ENCODE measurements around the gene PCDH8. TPM values are rescaled to one million over a fixed set of nuclear protein-coding genes. Genes with fewer than 3 reads are reported as not detected.

The PCDH8 gene, protein sequence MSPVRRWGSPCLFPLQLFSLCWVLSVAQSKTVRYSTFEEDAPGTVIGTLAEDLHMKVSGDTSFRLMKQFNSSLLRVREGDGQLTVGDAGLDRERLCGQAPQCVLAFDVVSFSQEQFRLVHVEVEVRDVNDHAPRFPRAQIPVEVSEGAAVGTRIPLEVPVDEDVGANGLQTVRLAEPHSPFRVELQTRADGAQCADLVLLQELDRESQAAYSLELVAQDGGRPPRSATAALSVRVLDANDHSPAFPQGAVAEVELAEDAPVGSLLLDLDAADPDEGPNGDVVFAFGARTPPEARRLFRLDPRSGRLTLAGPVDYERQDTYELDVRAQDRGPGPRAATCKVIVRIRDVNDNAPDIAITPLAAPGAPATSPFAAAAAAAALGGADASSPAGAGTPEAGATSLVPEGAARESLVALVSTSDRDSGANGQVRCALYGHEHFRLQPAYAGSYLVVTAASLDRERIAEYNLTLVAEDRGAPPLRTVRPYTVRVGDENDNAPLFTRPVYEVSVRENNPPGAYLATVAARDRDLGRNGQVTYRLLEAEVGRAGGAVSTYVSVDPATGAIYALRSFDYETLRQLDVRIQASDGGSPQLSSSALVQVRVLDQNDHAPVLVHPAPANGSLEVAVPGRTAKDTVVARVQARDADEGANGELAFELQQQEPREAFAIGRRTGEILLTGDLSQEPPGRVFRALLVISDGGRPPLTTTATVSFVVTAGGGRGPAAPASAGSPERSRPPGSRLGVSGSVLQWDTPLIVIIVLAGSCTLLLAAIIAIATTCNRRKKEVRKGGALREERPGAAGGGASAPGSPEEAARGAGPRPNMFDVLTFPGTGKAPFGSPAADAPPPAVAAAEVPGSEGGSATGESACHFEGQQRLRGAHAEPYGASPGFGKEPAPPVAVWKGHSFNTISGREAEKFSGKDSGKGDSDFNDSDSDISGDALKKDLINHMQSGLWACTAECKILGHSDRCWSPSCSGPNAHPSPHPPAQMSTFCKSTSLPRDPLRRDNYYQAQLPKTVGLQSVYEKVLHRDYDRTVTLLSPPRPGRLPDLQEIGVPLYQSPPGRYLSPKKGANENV
- not detected in 2 replicates for total RNA-seq (2014; rRNA removed; shearing (Covaris generic))

DNA sequence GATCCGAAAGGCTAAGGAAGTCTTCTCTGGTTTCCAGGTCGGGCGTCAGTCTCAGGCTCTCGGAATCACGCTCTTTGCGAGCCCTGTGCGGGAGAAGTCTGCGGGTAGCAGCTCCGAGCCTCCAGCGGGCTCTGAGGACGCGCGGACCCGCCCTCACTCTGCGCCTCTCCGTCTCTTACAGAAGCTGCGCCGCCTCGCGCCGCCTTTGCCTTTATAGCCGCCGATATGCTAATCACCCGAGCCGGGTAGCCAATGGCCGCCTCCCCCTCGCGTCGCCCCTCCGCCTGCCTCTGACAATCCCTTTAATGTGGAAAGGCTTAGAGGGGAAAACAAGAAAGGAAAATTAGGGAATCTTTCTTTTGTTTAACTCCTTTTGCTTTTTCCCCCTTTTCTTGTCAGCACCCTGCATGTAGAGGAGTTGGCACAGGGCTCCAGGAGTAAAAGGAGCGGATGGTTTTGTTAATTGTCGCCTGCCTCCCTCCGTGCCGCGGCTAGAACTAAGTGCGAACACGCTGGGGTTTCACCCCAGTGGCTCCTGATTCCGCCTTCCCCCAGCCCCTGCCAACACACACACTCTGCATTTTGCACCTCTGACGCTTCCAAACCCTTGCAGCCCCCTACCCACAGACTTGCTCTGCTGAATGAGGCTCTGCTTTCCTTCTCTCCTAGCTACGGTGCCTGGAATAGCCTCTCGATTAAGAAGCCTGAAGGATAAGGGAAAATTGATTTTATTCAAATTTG lies at the start of gene PCDH8:
TSS of gene PCDH8 (minus strand) at position 186 of the 741 bp plus-strand sequence. CDS start 204 bp downstream, outside the sequence.
- no peak for DNase-seq (ENCODE audit: low read depth)

DNA sequence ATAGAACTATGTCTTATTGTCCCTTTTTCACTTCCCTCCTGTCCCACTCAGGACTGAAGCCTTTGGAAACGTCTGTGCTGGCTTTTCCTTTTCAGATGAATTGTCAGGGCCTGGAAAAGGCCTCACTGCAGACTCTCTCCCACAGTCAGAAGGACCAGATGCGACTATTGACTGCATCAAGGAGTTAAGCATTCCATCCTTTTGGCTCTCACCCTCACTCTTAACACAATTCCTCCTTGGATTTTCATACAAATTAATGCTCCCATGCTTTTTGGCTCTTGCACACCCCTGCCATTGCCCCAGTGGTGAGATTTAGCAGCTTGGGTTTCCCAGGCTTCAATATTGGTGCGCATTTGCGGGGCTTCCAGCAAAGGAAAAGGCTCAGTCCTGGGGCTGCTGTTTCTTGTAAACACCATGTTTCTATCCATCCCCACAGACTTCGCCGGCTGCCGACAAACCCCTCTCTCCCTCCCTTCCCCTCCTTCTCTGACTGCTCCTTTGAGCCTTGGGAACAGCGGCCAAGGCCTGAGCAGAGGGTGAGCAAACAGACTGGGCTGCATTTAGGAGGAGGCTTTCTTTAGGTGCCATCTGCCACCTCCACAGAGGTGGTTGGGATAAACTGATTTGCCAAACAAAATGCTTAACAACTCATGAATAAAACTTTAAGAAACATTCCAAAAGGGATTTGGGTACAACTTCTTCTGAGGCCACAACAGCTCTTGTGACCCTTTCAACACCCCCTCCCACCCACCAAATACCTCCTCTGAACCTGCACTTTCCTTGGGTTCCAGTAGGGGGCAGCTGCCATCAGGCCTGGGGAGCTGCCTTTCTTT lies 48.6 kb upstream of the PCDH8 start:
- DNase-seq (ENCODE audit: low read depth) = no peak

DNA sequence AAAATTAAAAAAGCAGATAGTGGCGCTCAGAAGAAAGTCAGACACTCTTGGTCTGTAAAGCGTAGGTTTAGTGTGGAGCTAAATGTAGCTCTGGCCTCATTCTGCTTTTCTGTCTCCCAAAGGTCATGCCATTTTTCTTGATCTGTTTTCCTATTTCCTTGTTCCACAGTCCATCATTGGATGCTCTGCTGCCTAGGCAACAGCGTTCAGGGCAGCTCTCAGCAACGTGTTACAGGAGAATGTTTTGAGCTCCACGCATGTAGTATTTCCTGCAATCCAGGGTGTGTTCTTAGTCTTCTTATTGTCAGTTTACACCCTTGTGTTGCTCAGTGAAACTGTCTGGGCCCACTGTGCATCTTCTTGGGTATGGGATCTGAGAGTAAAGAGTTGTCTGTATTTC lies 46.0 kb upstream of the PCDH8 start:
- no peak for DNase-seq (ENCODE audit: low read depth)

DNA sequence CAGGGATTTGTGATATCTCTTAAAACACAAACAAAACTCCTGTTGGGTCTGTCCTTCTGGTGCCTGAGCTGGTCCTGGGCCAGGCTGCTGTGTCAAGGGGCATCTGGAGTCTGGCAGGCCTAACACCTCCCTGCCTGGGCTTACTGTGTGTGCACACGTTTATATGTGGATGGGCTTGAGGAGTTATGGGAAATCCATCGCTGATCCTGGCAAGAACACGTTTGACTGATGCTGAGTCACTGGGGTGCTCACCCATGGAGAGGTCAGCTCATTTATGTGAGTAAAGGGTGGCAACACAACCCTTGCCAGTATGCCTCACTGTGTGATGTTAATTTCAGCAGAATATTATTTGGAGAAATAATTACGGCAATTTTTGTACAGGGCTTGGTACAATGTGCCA lies 44.5 kb upstream of the PCDH8 start:
- DNase-seq (ENCODE audit: low read depth) = no peak

DNA sequence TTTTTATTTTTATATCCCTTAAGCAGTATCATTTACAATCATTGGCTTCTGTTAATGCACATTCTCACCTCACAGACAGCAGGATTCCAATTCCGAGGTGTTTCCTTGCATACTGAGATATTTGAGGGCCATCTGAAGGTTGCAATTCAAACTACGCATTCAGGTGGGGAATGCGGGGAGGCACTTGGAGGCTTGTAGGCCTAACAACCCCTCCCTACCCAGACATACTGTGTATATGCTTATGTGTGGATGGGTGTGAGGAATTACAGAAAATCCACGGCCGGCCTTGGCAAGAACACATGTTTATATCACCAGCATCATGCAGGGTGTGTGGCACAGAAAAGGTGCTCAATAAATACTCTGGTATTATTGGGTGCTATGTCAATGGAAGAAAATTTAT lies 43.3 kb upstream of the PCDH8 start:
- DNase-seq (ENCODE audit: low read depth) = no peak

DNA sequence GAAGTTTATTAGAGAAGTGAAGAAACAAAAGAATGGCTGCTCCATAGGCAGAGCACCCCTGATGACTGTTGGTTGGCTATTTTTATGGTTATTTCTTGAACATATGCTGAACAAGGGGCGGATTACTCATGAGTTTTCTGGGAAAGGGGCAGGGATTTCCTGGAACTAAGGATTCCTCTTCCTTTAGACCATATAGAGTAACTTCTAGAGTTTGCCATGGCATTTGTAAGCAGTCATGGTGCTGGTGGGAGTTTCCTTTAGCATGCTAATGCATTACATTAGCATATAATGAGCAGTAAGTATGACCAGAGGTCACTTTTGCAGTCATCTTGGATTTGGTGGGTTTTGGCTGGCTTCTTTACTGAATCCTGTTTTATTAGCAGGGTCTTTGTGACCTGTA lies 38.7 kb upstream of the PCDH8 start:
- no peak for DNase-seq (ENCODE audit: low read depth)

DNA sequence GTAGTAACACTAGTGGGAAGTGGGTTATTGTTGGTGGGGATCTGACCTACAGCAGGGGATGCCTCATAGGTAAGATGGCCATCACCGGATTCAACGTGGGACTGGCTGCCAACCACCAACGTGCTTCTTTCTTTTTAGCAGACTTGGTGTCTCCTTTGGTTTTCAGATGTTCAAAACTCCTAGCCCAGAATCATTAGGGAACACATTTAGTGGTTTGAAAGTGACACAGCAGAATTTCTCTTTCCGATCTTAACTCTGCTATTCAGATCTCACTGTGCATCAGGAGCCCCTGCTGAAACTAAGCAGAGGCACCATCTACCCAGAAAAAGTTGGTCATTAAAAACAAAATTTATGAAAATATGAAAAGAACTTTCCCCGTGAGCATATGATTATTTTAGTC lies 36.7 kb upstream of the PCDH8 start:
- DNase-seq (ENCODE audit: low read depth) = no peak

DNA sequence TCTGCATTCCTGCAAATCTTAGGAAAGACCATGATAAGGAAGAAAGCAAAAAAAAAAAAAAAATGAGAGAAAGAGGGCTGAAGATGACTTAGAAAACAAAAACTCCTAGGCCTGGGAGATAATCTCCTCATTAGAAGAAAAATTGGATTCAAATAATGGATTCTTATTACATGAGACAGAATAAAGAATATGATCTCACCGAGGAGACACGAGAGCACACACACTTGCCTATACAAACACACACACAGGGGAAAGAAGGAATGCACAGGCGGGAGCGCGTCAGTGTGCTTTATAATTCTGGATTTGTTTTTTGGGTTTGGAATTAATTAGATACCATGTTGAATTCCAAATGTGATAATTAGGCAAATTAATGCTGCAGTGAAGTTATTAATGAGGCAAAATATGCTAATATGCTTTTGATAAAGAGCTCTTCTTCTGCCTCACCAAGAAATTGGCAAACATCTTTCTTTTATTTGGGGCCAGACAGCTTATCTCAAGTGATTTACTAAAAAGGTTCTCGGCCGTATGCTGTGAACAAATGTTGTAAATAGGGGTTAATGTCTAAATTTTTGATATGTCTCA lies 36.1 kb upstream of the PCDH8 start:
- no peak for DNase-seq (ENCODE audit: low read depth)

DNA sequence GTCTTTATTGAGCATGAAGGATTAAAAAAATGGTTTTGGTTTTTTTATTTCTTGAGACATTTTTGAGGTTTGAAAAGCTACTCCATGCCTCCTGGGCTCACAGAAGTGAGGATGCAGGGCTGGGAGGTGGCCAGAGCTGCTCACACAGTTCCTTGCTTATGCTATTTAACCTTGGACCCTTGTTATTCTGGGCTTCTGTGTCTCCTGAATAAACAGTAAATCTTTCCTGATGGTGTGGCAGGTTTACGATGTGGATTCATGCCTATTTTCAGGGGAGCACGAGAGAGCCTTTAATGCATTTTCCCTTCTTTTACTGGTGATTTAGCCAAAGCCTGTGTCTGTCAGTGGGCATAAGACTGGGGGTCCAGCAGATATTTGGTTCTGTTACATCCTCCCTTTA lies 34.3 kb upstream of the PCDH8 start:
- DNase-seq (ENCODE audit: low read depth) = no peak

DNA sequence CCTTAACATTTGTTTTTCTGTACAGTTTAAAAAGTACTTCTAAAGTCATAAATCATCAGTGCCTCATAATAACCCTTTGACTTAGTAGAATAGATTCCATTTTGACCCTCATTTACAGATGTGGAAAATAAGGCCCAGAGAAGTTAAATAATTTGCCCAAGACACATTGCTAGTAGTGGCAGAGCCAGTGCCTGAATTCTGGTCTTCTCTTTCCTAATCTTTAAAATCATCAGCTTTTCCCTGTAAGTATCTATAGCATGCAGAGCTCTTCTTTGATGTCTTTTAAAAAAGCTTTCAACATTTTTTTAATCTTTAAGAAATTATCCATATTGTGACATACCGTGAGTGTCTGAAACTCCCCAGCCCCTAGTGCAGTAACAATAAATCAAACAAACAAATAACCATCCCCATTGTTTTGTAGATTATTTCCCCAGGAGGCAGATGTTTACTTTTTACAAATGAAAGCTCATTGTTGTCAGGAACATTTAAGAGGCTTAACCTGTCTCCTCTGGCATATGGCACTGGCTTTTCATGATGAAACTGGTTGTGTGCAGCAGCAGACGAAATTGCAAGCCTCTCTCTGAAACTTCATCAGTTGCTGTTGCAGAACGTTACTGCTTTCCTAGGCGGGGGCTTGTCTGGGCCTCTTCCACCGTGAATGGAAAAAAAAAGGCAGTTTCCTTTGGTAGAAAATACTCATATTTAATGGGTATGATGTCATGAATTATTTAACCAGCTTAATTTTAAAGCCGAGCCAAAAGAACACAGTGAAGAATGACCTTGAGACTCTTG lies 31.7 kb upstream of the PCDH8 start:
- DNase-seq (ENCODE audit: low read depth) = no peak

DNA sequence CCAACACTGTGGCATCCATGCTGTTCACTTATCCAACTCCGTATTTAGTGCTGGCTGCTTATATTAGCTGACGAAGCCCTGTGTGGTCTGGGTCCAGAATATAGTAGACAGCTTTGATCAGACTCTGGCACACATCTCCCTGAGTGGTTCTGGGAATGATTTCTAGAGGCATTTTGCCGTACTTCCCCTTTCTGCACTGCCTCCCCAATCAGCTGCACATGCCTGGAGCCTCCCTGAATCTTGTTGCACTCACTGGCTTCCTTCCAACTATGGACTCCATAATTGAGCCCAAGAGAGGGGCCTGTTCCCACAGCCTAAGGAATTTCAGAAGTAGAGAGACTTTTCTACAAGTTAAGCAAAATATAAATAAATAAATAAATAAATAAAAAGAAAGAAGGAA lies 30.4 kb upstream of the PCDH8 start:
- no peak for DNase-seq (ENCODE audit: low read depth)

DNA sequence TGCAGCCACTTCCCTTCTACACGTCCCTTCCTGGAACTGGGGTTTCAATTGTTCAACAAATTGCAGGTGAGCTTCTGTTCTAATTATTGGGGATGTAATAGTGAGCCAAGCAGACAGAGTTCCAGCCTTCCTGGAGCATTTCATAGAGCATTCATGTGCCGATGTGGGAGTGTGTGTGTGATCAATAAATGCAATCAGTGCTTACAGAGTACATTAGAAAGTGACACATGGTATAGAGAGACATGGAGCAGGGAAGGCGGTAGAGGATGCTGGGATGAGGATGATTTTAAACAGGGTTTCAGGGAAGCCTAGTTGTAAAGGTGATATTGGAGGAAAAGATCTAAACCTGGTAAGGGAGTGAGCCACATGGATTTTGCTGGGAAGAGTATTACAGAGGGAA lies 21.7 kb upstream of the PCDH8 start:
- DNase-seq (ENCODE audit: low read depth) = no peak

DNA sequence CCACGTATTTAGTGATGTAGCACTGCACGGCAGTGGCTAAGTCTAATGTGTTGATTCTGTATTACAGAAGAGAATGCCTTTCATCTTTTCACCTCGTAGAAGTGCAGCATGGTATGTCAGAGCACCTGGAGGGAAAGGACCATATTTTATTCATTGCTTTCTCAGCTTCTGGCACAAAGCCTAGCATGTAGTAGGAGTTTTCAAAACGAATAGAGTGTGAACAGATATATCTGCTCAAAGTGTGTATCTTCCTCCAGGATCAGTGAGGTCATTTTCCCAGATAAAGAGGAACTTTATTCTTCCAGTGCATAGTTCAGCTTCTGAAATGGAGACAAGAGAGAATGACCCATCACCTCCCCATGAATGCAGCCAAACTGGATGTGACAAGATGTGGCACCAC lies 21.2 kb upstream of the PCDH8 start:
- no peak for DNase-seq (ENCODE audit: low read depth)

DNA sequence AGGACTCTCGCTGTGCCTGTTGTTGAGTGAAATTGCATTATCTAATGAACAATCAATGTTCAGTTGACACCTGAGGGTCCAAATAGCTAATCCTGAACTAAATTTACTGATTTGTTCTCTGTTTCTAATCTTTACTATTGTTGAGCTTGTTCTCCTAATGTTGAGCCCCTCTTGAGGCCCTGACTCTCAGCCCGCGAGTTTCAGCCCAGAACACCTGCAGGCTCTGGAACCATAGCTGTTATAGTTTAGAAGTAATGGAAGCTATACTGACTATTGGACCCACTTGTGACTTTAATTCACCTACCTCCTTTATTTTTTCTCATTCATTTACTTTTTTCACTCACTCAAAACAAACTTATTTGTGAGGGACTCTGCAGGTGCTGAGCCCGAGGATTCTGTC lies 20.6 kb upstream of the PCDH8 start:
- no peak for DNase-seq (ENCODE audit: low read depth)

DNA sequence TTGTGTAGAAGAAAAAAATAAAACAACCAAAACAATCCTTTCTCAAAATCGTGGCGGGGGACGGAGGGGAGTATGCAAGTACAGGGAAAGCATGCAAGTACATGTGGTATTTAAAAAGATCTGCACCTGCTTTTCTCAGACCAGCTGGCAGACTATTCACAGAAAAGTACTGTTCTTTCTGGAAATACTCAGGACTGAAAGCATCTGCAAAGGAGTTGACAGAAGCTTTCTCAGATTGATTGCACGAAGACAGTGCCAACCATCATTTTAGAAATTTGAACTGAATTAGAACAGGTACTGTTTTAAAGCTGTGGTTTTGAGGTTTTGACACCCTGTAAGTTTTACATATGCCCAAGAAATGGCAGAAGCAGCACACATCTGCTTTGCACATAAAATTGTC lies 19.8 kb upstream of the PCDH8 start:
- DNase-seq (ENCODE audit: low read depth) = no peak

DNA sequence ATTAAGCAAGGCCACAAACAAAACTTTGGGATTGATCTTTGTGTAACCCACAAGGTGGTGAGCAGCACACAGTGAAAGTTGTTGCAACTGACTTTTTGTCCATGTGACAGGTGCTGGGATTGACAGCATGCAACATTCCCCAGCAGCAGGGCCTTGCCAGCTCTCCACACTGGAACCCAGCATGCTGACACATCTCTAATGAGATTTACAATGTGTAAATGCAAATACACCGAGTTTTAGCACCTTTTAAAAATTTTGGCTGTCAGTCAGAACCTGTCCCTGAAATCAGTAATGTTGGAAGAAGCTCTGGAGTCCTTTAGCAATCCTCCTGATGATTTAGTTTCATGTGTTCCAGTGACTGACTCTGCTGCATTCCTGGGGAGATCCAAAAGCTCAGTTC lies 16.5 kb upstream of the PCDH8 start:
- no peak for DNase-seq (ENCODE audit: low read depth)

DNA sequence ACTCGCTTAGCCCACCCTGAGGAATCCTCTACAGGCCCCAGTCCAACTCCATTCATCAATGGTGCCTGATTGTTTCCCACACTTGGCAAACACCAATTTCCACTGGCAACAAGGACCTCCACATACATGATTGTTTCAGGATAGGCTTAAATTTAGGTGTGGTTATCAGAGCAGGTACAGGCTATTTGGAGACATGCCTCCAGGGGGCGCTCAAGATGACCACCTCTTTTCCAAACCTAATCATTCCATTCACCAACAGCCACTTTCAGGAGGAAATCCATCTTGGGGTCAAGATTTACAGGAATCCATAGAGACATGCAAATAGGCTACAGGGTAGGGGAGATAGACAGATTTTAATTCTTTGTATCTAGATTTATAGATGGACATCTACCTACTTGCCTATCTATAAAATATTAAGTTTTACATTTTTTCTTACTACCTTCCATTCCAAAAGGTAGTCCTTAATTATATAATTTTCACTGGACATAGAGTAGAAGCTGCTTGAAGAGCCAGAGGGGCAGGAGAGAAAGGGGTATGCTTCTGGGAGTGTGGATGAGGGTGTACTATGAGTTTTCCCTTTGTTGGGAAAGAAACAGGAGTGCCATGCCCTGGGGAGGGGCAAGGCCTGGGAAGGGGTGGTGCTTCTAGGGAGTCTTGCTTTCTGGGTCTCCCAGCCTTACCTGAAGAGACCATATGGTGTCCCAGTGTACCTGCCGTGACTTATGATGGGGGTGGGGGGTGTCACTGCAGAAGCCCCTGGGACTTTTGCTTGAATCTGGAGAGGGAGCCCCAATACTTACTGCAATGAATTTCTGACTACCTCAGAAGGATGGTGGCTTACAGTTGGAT lies 14.1 kb upstream of the PCDH8 start:
- DNase-seq (ENCODE audit: low read depth) = peak; percentile 2

DNA sequence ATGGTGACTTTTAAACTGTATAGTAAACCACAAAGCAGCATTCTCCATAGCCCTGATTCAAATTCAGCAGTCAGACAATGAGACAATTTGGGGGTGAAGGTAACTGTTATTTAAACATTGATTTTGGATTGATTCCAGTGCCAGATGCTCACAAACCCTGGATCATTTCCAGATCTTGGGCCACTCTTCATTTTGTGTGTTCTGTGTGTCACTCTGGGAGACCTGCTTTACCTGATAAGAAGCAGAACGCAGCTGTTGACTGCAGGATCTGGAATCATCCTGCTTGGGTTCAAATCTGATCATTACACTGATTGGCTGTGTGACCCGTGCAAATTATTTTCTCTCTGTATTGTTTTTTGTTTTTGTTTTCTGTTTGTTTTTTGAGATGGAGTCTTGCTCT lies 4.0 kb upstream of the PCDH8 start:
- no peak for DNase-seq (ENCODE audit: low read depth)

All from M059J (cell line).